ENCODE data around the gene UBE2E1. TPM values are rescaled to one million over a fixed set of nuclear protein-coding genes. Genes with fewer than 3 reads are reported as not detected.

UBE2E1 gene
- total RNA-seq, 4 donors from 2014 or later: 89.4 to 153 (median 121) TPM

- Histone ChIP-seq H3K4me1 (no peaks in the 10 kb centered on the region), H3K36me3 (no peaks in the 10 kb centered on the region), H3K27ac (no peak overlapping the region), H3K4me3 (no peak overlapping the region), H3K9me3 (no peaks in the 10 kb centered on the region), H3K27me3 (no peaks in the 10 kb centered on the region)
- ATAC-seq: no peak
- TF ChIP-seq CTCF (IDR thresholded peaks at IDR 0.05) (no peak), EP300 (IDR thresholded peaks at IDR 0.05) (no peak), POLR2AphosphoS5 (IDR thresholded peaks at IDR 0.05) (no peak), POLR2A (IDR thresholded peaks at IDR 0.05) (no peak)
Observed at GRCh38 chr3:23938688-23939087, 132.9 kb downstream of the UBE2E1 start.

GRCh38 chr3:23940775-23941174 is 135.0 kb downstream of the UBE2E1 start:
- no peaks in the 10 kb centered on the region for H3K9me3 ChIP-seq
- 57 to 81% methylated on average over 5 of the region's 5 CpGs for WGBS, 2 donors (ENCODE audit: low coverage in 1 of 2)
- ATAC-seq: no peak

More at GRCh38 chr3:23940775-23941174, 135.0 kb downstream of the UBE2E1 start:
- Histone ChIP-seq H3K36me3 (no peaks in the 10 kb centered on the region), H3K4me1 (peaks cover 0 to 10% (median 0%) of the 10 kb centered on the region in 3 donors), H3K27me3 (no peaks in the 10 kb centered on the region), H3K27ac (no peak overlapping the region), H3K4me3 (no peak overlapping the region)
- TF ChIP-seq CTCF (IDR thresholded peaks at IDR 0.05): no peak
- TF ChIP-seq POLR2AphosphoS5 (IDR thresholded peaks at IDR 0.05): no peak
- TF ChIP-seq POLR2A (IDR thresholded peaks at IDR 0.05): no peak
- no peak for TF ChIP-seq EP300 (IDR thresholded peaks at IDR 0.05)

Other genes starting within 250 kb of the UBE2E1 start
- 10 to 100 TPM; 18.8 to 29.9 (median 25.5) TPM for gene NKIRAS1, start 111.0 kb downstream of the UBE2E1 start, total RNA-seq
- 1,000 to 10,000 TPM; 2,085 to 2,928 (median 2,309) TPM for gene RPL15, start 111.2 kb downstream of the UBE2E1 start, total RNA-seq
- gene NR1D2, start 139.3 kb downstream of the UBE2E1 start, total RNA-seq: 10 to 100 TPM; 36.9 to 52.1 (median 41.5) TPM

Measured in gastroesophageal sphincter (tissue), 4 donors.